WERI-Rb-1 (cell line): ENCODE data around the gene ZNF33B.

Source experiments
- DNase-seq: peaks from one replicate; pipeline ENCODE4 v3.0.0-alpha.2; 2020
- H3K27ac ChIP-seq: fragments of 250-450 bp; sonication (Bioruptor Pico); 2 replicates; pipeline ENCODE4 v1.5.1; 2020; ENCODE audit warnings: mild to moderate bottlenecking, moderate library complexity
- H3K27me3 ChIP-seq: fragments of 250-450 bp; sonication (Bioruptor Pico); 2 replicates; pipeline ENCODE4 v1.5.1; 2021; ENCODE audit warnings: mild to moderate bottlenecking, low read depth, moderate library complexity; ENCODE audit not compliant: insufficient read depth, severe bottlenecking
- H3K36me3 ChIP-seq: fragments of 250-450 bp; sonication (Bioruptor Pico); 2 replicates; pipeline ENCODE4 v1.5.1; 2020; ENCODE audit warnings: mild to moderate bottlenecking, moderate library complexity
- H3K4me3 ChIP-seq: 2 replicates; pipeline ENCODE4 v1.5.1; 2011; ENCODE audit warnings: low read depth, mild to moderate bottlenecking, control low read depth, low read length
- H3K9me3 ChIP-seq: fragments of 250-450 bp; sonication (Bioruptor Pico); 2 replicates; pipeline ENCODE4 v1.5.1; 2021; ENCODE audit warnings: mild to moderate bottlenecking, moderate library complexity; ENCODE audit not compliant: severe bottlenecking
- CTCF ChIP-seq: IDR thresholded peaks from 2 replicates; pipeline ENCODE4 v1.5.1; 2011; ENCODE audit warnings: low read depth, mild to moderate bottlenecking, control low read depth, inconsistent platforms, low read length

The ZNF33B gene

GRCh38 chr10:42650374-42650773 lies 12.0 kb upstream of the ZNF33B start:
- no peak overlapping the region for H3K27ac ChIP-seq
- DNase-seq = no peak
- H3K4me3 ChIP-seq = no peak overlapping the region
- no peak for TF ChIP-seq CTCF
- no peaks in the 10 kb centered on the region for H3K36me3 ChIP-seq
- H3K9me3 ChIP-seq = no peaks in the 10 kb centered on the region
- H3K27me3 ChIP-seq = peaks cover 75% of the 10 kb centered on the region

- no peak for DNase-seq
- no peaks in the 10 kb centered on the region for H3K9me3 ChIP-seq
Observed at GRCh38 chr10:42648512-42648911, 10.1 kb upstream of the ZNF33B start.

GRCh38 chr10:42646687-42647640 lies 8.6 kb upstream of the ZNF33B start:
- Histone ChIP-seq H3K27me3 (peaks cover 68% of the 10 kb centered on the region), H3K27ac (no peak overlapping the region), H3K4me3 (no peak overlapping the region), H3K9me3 (no peaks in the 10 kb centered on the region), H3K36me3 (no peaks in the 10 kb centered on the region)
- no peak for TF ChIP-seq CTCF
- DNase-seq = no peak

More at GRCh38 chr10:42648512-42648911, 10.1 kb upstream of the ZNF33B start:
- H3K36me3 ChIP-seq = no peaks in the 10 kb centered on the region
- H3K4me3 ChIP-seq = no peak overlapping the region
- no peak for TF ChIP-seq CTCF
- no peak overlapping the region for H3K27ac ChIP-seq
- peaks cover 71% of the 10 kb centered on the region for H3K27me3 ChIP-seq

- no peak overlapping the region for H3K4me3 ChIP-seq
- H3K27ac ChIP-seq = no peak overlapping the region
- H3K27me3 ChIP-seq = peaks cover 63% of the 10 kb centered on the region
- no peak for DNase-seq
- H3K9me3 ChIP-seq = no peaks in the 10 kb centered on the region
- no peak for TF ChIP-seq CTCF
- no peaks in the 10 kb centered on the region for H3K36me3 ChIP-seq
Observed at GRCh38 chr10:42646214-42646613, 7.8 kb upstream of the ZNF33B start.

- Histone ChIP-seq H3K27ac (no peak overlapping the region), H3K36me3 (no peaks in the 10 kb centered on the region), H3K9me3 (no peaks in the 10 kb centered on the region), H3K4me3 (no peak overlapping the region), H3K27me3 (peaks cover 56% of the 10 kb centered on the region)
- DNase-seq = no peak
- no peak for TF ChIP-seq CTCF
Observed at GRCh38 chr10:42645516-42645915, 7.1 kb upstream of the ZNF33B start.
